A172 (cell line): ENCODE results near the gene CCT7. TPM values are rescaled to one million over a fixed set of nuclear protein-coding genes. Genes with fewer than 3 reads are reported as not detected.

Experiments used
- DNase-seq: peaks from one replicate; pipeline ENCODE4 v3.0.0-alpha.2; 2015; ENCODE audit warnings: low spot score
- total RNA-seq: library from RNA; depleted of rRNA; stranded (reverse); fragments of >200 nt; shearing (Covaris generic); gene quantifications from 2 replicates; pipeline ENCODE4 v1.2.3, GENCODE V29; 2014

CCT7 gene
- total RNA-seq, 1 experiment from 2014 or later = 768 TPM

GRCh38 chr2:73267008-73267407, 32.9 kb downstream of the CCT7 start:
- DNase-seq = no peak

DNA sequence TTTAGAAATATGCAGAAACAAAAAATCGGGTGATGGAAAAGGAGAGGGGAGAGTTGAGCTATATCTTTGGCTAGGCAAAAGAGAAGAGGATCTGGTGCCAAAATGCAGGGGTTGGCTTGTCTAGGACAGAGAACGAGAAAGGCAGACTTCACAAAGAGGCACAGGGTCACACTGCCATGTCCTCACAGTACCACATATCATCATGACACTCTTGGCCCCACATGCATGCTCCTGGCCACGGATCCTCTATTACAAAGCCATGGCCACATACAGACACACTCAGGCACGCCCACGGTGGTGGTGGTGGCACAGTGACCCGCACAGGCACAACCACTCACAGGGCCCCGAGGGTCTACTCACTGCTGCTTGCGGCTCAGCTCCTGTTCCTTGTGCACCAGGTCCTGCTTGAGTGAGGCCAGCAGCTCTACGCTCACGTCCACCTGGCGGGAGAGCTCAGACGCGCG, 34.3 kb downstream of the CCT7 start:
- DNase-seq = no peak

DNA sequence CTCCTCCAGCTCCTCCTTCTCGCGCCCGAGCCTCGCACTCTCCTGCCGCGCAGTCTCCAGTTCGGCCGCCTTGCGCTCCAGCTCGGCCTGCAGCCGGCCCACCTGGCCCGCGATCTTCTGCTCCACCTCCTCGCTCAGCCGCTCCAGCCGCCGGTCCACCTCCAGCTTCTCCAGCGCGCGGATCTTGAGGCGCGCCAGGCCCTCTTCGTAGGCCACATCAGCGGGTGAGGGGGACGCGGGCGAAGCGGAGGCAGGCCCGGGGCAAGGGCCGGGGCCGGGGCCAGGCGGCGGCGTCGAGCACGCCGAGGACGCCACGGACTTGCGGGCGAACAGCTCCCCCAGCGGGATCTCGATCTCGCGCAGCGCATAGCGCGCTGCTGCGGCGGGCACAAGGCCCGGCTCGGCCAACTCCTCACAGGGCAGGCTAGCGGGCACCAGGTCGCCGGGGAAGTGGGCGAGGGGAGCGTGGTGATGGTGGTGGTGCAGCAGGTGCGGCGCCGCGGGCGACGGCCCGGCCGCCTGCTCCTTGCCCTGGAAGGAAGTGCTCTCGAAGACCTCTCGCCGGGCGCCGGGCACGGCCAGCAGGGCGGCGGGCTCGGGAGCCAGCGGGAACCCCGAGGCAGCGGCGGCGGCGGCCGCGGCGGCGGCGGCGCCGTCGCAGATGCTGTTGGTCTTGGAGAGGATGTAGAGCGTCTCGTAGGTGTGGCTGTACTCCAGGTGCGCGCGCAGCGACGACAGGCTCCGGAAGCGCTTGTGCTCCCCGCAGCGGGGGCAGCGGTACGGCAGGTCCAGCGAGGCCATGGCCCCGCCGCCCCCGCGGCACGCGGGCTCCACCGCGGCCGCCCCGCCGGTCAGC, 35.0 kb downstream of the CCT7 start:
- no peak for DNase-seq

GRCh38 chr2:73269686-73270465, 35.8 kb downstream of the CCT7 start:
- DNase-seq = no peak

- DNase-seq = no peak
These were observed 38.2 kb downstream of the CCT7 start for GRCh38 chr2:73272270-73272669.

DNA sequence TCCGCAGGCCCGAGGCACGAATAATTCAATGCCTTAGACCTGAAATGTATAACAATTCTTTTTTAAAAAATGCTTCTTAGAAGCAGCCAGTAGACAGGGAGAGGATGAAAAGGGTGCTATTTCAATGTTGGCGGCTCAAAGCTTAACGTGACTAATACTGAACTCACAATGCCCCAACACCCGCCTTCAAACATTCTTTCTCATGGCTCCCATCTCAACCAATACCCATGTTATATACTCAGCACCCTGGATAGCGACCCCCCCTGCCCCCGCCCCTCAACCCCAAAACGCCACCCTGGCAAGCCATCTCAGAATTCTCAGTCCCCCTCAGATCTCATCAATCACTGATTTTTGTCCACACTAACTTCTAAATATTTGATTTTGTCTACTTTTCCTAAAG, 45.7 kb downstream of the CCT7 start:
- no peak for DNase-seq

DNA sequence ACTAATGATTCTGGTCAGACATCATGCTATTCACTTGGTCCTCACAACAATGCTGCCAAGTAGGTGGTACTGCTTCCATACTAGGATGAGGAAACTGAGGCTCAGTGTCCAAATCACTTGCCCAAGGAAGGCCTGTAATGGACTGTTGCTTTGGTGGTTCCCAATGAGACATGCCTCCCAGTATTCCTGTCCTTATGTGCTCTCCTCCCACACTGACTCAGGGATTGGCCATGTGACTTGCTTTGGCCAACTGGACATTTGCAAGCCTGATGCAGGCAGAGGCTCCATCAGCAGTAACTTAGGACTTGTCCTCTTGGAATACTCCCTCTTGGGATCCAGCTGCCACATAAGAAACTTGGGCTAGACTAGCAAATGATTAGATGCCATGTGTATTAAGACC, 47.1 kb downstream of the CCT7 start:
- DNase-seq = no peak

DNA sequence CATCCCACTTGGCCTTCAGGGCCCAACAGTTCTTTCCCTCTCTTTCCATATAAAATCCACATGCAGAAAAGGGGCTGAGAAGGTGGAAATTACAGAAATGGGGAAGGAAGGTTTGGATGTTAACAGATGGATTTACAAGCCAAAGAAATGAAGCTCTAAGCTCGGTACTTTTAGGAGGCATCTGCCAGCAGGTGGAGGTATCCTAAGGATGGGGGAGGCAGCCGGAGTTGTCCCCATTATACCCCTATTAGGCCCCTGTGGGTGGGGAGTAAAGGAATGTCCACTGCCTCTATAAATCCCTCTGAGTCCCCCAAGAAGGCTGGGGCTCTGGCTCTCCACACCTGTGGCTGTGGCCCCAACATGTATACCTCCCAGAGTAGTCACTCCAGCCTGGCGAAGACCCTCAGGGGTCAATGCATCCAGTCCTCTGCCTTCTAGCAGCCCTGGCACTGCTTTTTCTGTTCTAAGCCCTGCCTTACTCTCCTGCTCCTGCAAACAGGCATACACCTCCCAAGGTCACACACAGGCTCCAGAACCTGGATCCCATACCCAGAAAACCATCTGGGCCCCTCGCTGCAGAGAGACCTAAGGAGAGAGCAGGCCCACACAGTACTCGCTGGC, 48.9 kb downstream of the CCT7 start:
- DNase-seq = no peak

DNA sequence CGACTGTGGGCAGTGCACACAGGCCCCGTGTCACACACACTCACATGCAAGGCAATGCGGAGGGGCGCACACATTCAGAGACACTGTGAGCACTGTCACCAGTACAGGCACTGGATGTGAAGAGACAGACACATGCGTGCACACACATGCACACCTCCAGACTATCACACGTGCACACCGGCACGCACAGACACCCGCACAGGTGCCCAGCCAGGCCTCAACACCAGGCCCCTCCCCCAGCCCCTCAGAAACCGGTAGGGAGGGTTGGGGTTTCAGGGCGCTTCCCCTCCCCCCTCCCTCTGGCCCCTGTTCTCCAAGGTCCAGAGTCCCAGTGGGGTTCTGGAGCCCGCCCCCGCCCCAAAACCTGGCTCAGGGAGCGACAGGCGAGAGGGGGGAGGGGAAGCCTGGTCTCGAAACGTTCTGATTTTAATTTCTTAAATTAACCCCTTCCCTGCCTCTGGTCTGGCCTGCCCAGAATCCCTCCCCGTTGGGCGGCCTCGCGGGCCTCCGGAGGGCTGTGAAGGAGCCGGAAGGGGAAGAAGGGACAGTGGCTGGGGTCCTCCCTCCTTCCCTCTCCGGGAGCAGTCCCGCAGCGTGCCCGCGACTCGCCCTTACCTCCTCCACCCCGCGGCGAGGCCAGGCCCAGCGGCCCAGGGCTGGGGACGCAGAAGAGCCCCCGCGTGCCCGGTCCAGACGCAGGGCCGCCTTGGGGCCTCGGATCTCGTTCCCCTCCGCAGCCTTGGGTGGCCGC, 49.6 kb downstream of the CCT7 start:
- DNase-seq = no peak

- peak; percentile 23 for DNase-seq
These were observed 50.4 kb downstream of the CCT7 start, which contains the start of gene FBXO41 for GRCh38 chr2:73284296-73285158. Gene FBXO41, minus strand, starts transcription at chr2:73284478. Its CDS starts 14,848 bp downstream, at chr2:73269630.

DNA sequence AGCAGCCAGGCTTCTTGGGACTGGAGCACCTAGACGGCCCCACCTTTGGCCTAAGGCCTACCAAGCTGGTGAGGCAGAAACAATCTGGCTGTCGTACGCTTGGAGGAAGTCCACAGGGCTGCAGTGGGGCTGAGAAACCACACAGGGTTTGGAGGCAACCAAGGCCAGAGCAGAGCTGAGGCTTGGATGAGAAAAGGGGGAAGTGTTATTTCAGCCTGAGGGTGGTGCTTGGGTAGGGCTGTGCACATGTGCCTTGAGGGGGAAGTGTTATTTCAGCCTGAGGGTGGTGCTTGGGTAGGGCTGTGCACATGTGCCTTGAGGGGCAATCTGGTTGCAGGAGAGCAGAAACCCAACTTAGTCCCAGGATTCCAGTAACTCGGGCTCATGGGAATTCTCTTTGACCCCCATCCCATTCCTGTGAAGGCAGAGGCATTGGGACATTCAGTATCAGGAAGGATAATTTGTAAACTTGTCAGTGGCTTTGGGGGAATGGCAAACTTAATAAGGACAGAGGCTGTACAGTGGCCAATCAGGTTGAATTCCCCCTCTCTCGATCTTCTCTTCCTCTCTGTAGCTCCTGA, 51.1 kb downstream of the CCT7 start:
- DNase-seq = no peak

GRCh38 chr2:73286134-73286655, 52.1 kb downstream of the CCT7 start:
- no peak for DNase-seq

GRCh38 chr2:73289304-73289703, 55.2 kb downstream of the CCT7 start:
- no peak for DNase-seq

DNA sequence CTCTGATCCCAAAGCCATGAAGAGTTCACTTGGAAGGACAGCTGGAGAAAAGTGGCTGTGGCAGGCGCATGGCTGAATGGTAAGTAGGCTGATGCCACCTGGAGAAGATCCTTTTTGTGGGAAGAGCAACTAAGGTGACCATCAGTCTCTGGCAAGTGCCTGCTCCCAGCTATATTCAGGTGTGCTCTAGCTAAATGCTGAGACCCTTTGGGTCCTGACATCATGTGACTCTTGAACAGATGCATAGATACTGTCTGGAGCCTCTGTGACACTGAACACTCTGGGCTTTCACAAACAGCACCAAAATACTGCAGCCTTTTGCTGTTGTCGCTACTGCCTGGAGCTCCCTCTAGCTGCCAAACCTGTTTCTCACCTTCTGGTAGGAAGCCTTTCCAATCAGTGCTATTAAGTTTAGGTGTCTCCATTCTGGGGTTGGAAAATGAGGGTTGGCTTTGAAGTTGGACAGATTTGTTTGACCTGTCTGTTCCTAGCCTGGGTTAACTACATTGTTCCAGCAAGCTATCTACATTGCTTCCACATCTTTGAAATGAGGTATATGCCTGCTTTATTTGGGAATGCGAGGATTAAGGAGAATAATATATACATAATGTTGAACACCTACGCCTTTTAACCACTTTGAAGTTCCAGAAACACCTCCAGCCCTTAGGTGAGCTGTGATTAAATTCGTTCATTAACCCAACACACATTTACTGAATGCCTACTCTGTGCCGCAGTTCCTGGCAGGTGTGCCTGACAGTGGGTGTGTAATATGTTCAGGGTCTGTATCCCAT, 56.1 kb downstream of the CCT7 start:
- DNase-seq = peak; percentile 57

GRCh38 chr2:73291093-73291460, 57.0 kb downstream of the CCT7 start:
- DNase-seq = no peak

DNA sequence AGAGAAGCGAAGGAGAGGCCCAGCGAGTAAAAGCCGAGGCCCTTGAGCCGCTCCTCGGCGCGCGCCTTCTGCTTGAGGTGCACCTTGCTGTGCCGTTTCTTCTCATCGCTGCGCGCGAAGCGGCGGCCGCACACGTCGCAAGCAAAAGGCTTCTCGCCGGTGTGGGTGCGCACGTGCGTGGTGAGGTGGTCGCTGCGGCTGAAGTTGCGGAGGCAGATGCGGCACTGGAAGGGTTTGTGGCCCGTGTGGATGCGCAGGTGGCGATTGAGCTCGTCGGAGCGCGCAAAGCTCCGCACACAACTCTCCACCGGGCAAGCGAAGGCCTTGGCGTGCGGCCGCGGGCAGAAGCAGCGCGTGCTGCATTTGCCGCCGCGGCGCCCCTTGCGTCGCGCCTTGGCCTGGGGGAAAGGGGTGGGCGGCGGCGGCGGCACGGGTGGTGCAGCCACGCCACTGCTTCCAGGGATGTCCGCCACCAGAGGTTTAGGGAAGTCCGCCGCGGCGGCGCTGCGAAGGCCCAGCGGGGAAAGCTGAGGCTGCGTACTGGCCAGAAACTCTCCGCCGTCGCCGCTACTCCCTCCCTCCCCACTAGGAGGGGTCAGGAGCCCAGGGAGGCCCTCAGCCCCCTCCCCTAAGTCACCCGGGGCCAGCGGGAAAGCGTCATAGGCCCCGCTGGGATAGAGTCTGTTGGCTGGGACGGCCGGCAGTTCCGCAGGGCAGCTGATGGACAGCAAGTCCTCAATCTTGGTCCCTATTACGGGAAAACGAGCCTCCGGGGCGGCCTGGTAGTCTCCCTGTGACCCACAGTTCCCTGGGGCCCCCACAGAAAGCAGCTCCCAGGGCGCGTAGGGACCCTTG, 57.6 kb downstream of the CCT7 start:
- DNase-seq = no peak

- no peak for DNase-seq
These were observed 58.3 kb downstream of the CCT7 start for GRCh38 chr2:73292316-73292905.
